ENCODE results near the gene PAX2.

PAX2 gene

GRCh38 chr10:100775386-100775785, 30.0 kb downstream of the PAX2 start:
- DNase-seq (ENCODE audit: low read depth): no peak
- no peak overlapping the region for H3K4me3 ChIP-seq (ENCODE audit: low read length)
- TF ChIP-seq, protein P1, sequence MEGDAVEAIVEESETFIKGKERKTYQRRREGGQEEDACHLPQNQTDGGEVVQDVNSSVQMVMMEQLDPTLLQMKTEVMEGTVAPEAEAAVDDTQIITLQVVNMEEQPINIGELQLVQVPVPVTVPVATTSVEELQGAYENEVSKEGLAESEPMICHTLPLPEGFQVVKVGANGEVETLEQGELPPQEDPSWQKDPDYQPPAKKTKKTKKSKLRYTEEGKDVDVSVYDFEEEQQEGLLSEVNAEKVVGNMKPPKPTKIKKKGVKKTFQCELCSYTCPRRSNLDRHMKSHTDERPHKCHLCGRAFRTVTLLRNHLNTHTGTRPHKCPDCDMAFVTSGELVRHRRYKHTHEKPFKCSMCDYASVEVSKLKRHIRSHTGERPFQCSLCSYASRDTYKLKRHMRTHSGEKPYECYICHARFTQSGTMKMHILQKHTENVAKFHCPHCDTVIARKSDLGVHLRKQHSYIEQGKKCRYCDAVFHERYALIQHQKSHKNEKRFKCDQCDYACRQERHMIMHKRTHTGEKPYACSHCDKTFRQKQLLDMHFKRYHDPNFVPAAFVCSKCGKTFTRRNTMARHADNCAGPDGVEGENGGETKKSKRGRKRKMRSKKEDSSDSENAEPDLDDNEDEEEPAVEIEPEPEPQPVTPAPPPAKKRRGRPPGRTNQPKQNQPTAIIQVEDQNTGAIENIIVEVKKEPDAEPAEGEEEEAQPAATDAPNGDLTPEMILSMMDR (conservative IDR thresholded peaks at IDR 0.05; ENCODE audit: low read depth, low read length): no peak

GRCh38 chr10:100775871-100776270, 30.5 kb downstream of the PAX2 start:
- DNase-seq (ENCODE audit: low read depth): no peak
- no peak overlapping the region for H3K4me3 ChIP-seq (ENCODE audit: low read length)
- TF ChIP-seq, protein P1 (conservative IDR thresholded peaks at IDR 0.05; ENCODE audit: low read depth, low read length): no peak

DNA sequence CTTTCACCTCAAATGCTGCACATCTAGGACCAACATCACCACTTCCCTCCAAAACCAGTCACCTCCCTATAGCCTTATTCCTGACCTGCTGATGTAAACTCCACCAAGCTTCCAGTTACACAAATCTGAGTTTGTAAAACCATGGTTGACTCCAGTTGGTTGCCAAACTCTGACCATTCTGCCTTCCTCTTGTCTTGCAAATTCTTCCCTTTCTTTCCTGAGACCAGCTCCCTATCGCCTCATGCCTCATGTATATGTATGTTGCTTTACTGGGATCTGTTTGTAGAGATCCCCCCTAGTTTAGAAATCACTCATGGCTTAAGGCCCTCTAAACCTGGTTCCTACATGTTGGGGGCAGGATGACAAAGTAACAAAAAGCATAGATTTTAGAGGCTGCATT, 31.3 kb downstream of the PAX2 start:
- DNase-seq (ENCODE audit: low read depth): no peak
- TF ChIP-seq, protein P1 (conservative IDR thresholded peaks at IDR 0.05; ENCODE audit: low read depth, low read length): no peak
- no peak overlapping the region for H3K4me3 ChIP-seq (ENCODE audit: low read length)

DNA sequence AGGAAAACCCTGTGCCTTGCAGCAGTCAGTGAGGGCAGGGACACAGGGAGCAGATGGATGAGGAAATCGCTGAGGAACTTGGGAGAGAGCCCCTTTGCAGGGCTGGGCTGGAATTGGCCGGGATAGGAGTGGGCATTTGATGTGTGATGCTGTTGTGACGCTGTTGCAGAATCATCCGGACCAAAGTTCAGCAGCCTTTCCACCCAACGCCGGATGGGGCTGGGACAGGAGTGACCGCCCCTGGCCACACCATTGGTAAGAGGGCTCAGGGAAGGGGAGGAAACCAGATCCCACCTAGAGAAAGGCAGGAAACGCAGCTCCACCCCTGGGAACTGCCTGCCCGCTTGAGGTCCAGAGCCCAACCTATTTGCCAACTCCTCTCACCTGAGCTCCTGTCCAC, 33.9 kb downstream of the PAX2 start:
- DNase-seq (ENCODE audit: low read depth): no peak
- no peak overlapping the region for H3K4me3 ChIP-seq (ENCODE audit: low read length)
- TF ChIP-seq, protein P1 (conservative IDR thresholded peaks at IDR 0.05; ENCODE audit: low read depth, low read length): no peak

GRCh38 chr10:100780324-100780723, 34.9 kb downstream of the PAX2 start:
- no peak for DNase-seq (ENCODE audit: low read depth)
- H3K4me3 ChIP-seq (ENCODE audit: low read length): no peak overlapping the region
- TF ChIP-seq, protein P1 (conservative IDR thresholded peaks at IDR 0.05; ENCODE audit: low read depth, low read length): no peak

DNA sequence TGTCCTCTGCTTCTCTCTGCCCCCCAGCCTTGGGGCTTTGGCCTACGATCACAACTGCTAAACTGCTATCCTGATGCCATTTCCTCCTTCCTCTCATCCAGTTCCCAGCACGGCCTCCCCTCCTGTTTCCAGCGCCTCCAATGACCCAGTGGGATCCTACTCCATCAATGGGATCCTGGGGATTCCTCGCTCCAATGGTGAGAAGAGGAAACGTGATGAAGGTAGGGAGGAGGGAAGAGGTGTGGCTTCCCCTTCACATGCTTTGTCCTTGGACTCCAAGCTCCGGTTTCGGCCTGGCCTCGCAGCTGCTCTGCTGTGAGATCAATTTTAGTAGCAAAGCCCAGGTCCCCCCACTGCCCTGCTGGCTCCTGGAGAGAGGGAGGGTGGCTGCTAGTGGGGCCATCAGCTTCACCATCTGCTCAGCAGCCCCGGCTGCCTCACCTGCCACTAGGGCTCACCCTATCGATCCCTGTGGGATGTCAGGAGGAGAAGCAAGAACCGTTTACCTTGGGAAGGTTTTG, 35.8 kb downstream of the PAX2 start:
- TF ChIP-seq, protein P1 (conservative IDR thresholded peaks at IDR 0.05; ENCODE audit: low read depth, low read length): no peak
- H3K4me3 ChIP-seq (ENCODE audit: low read length): no peak overlapping the region
- no peak for DNase-seq (ENCODE audit: low read depth)

GRCh38 chr10:100782461-100783244, 37.3 kb downstream of the PAX2 start:
- no peak overlapping the region for H3K4me3 ChIP-seq (ENCODE audit: low read length)
- TF ChIP-seq, protein P1 (conservative IDR thresholded peaks at IDR 0.05; ENCODE audit: low read depth, low read length): no peak
- no peak for DNase-seq (ENCODE audit: low read depth)

Measured in retinal pigment epithelial cell (primary cell).